Measurements from ENCODE around the gene DDX24. TPM values are rescaled to one million over a fixed set of nuclear protein-coding genes. Genes with fewer than 3 reads are reported as not detected.
A peak's percentile ranks its signal among the peaks of the same experiment; 100 is the strongest.

Gene DDX24
- total and polyA plus RNA-seq, 11 donors, result 113 to 268 (median 204) TPM

- no peaks in the 10 kb centered on the region for H3K36me3 ChIP-seq
- DNase-seq (peak; percentile 96 to 98 (median 98)), ATAC-seq (peak; percentile 98 to 100 (median 100))
- TF ChIP-seq, protein P1, sequence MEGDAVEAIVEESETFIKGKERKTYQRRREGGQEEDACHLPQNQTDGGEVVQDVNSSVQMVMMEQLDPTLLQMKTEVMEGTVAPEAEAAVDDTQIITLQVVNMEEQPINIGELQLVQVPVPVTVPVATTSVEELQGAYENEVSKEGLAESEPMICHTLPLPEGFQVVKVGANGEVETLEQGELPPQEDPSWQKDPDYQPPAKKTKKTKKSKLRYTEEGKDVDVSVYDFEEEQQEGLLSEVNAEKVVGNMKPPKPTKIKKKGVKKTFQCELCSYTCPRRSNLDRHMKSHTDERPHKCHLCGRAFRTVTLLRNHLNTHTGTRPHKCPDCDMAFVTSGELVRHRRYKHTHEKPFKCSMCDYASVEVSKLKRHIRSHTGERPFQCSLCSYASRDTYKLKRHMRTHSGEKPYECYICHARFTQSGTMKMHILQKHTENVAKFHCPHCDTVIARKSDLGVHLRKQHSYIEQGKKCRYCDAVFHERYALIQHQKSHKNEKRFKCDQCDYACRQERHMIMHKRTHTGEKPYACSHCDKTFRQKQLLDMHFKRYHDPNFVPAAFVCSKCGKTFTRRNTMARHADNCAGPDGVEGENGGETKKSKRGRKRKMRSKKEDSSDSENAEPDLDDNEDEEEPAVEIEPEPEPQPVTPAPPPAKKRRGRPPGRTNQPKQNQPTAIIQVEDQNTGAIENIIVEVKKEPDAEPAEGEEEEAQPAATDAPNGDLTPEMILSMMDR (IDR thresholded peaks at IDR 0.05), result no peak
- no peak for TF ChIP-seq POLR2A (IDR thresholded peaks at IDR 0.05)
- peak within 1 kb of the TSS; percentile 50 to 80 (median 67) for H3K4me3 ChIP-seq
- peak within 1 kb of the TSS in 2 of 12 donors; percentile 23 to 43 for H3K27ac ChIP-seq
- H3K9me3 ChIP-seq, result no peaks in the 10 kb centered on the region
- H3K4me1 ChIP-seq, result peaks cover 0 to 15% (median 1%) of the 10 kb centered on the region in 12 donors
- 0 to 2% (median 1%) methylated on average over 26 to 74 of the region's 74 CpGs for WGBS, 4 donors
- intact Hi-C loops (cut with DNase I), result loop anchor here in 1 of 10 donors (10.0 kb wide), 1 partner anchor 822 kb away; the partner anchor contains the start of genes GON7 and UBR7
- H3K27me3 ChIP-seq, result no peaks in the 10 kb centered on the region
Observed at GRCh38 chr14:94026173-94026888, 54.7 kb downstream of the DDX24 start, which contains the start of gene OTUB2. Gene OTUB2, plus strand, starts transcription at chr14:94026340. Its CDS starts 198 bp downstream, at chr14:94026538.

GRCh38 chr14:94025720-94026119, 55.3 kb downstream of the DDX24 start:
- H3K27ac ChIP-seq, result no peak overlapping the region
- no peaks in the 10 kb centered on the region for H3K27me3 ChIP-seq
- ATAC-seq (no peak), DNase-seq (no peak)
- WGBS, 4 donors, result 60 to 71% (median 62%) methylated on average over 6 of the region's 6 CpGs
- TF ChIP-seq, protein P1 (IDR thresholded peaks at IDR 0.05), result no peak
- TF ChIP-seq POLR2A (IDR thresholded peaks at IDR 0.05), result no peak
- no peaks in the 10 kb centered on the region for H3K9me3 ChIP-seq
- peak overlapping the region in 8 of 12 donors; percentile 64 to 80 (median 67) for H3K4me3 ChIP-seq
- no peaks in the 10 kb centered on the region for H3K36me3 ChIP-seq
- H3K4me1 ChIP-seq, result peaks cover 0 to 15% (median 1%) of the 10 kb centered on the region in 12 donors
- intact Hi-C loops (cut with DNase I), result loop anchor here in 1 of 10 donors (10.0 kb wide), 1 partner anchor 821 kb away; the partner anchor contains the start of genes GON7 and UBR7

DNA sequence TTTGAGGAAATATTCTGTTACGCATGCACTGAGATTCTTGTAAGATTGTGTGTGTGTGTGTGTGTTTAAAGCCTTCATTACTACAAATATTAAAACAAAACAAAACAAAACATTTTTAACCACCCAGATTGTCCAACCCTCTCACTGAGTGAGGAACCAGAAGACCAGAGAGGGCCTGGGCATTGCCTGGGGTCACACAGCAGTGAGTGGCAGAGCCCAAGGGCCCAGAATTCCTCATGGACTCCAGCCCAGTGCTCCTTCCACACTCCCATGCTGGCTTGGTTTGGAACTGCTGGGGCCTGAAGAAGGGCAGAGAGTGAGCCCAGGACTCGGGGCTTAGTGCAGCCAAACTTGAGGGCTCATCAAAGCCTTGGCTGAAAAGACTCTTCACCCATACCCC, 56.5 kb downstream of the DDX24 start:
- Histone ChIP-seq H3K36me3 (no peaks in the 10 kb centered on the region), H3K27ac (no peak overlapping the region), H3K9me3 (no peaks in the 10 kb centered on the region), H3K27me3 (no peaks in the 10 kb centered on the region), H3K4me1 (peaks cover 0 to 13% (median 1%) of the 10 kb centered on the region in 12 donors), H3K4me3 (no peak overlapping the region)
- intact Hi-C loops (cut with DNase I), result loop anchor here in 1 of 10 donors (10.0 kb wide), 1 partner anchor 820 kb away; the partner anchor contains the start of genes GON7 and UBR7
- ATAC-seq, result no peak
- no peak for DNase-seq
- TF ChIP-seq, protein P1 (IDR thresholded peaks at IDR 0.05), result no peak
- TF ChIP-seq POLR2A (IDR thresholded peaks at IDR 0.05), result no peak
- 93 to 98% (median 94%) methylated on average over 2 of the region's 2 CpGs for WGBS, 4 donors

Measured in heart left ventricle (tissue), 16 donors.